LNCaP clone FGC (cell line): ENCODE results near the gene MSANTD1.

Experiments
- DNase-seq: peaks from one replicate; pipeline ENCODE4 v3.0.0-alpha.2; 2011; ENCODE audit warnings: low read depth
- H3K4me3 ChIP-seq: 2 replicates; pipeline ENCODE4 v1.5.1; 2011; ENCODE audit warnings: mild to moderate bottlenecking, low read depth, low read length, control low read depth
- CTCF ChIP-seq: IDR thresholded peaks from 2 replicates; pipeline ENCODE4 v1.5.1; 2012; ENCODE audit warnings: mild to moderate bottlenecking; ENCODE audit not compliant: control insufficient read depth, insufficient read depth; ENCODE audit errors: extremely low read depth

The MSANTD1 gene

GRCh38 chr4:3241898-3242524 is 6.9 kb upstream of the MSANTD1 start:
- no peak overlapping the region for H3K4me3 ChIP-seq
- no peak for TF ChIP-seq CTCF
- no peak for DNase-seq

- no peak for TF ChIP-seq CTCF
- no peak overlapping the region for H3K4me3 ChIP-seq
- DNase-seq = no peak
Observed at GRCh38 chr4:3243136-3243780, 5.7 kb upstream of the MSANTD1 start.

GRCh38 chr4:3244002-3244401 is 5.0 kb upstream of the MSANTD1 start:
- no peak for DNase-seq

GRCh38 chr4:3244747-3245146 is 4.2 kb upstream of the MSANTD1 start:
- TF ChIP-seq CTCF = no peak
- no peak overlapping the region for H3K4me3 ChIP-seq
- no peak for DNase-seq

More at GRCh38 chr4:3244002-3244401, 5.0 kb upstream of the MSANTD1 start:
- H3K4me3 ChIP-seq = no peak overlapping the region
- TF ChIP-seq CTCF = no peak

- DNase-seq = no peak
- no peak overlapping the region for H3K4me3 ChIP-seq
- TF ChIP-seq CTCF = no peak
Observed at GRCh38 chr4:3245676-3246075, 3.3 kb upstream of the MSANTD1 start.

GRCh38 chr4:3246458-3247398 is 2.2 kb upstream of the MSANTD1 start:
- peak; percentile 14; the same call in 1 of the 2 replicates for TF ChIP-seq CTCF
- DNase-seq = no peak
- H3K4me3 ChIP-seq = no peak overlapping the region
